Peyer's patch (tissue), 4 donors: Measurements from ENCODE around the gene SLC16A4. TPM values are rescaled to one million over a fixed set of nuclear protein-coding genes. Genes with fewer than 3 reads are reported as not detected.

Source experiments
- DNase-seq, 3 donors: peaks; one replicate each; pipeline ENCODE4 v3.0.0-alpha.2; 2017 to 2019
- H3K27ac ChIP-seq, 4 donors: fragments of 200-600 bp; sonication (generic); one replicate each; pipeline ENCODE4 v1.5.1; 2016 to 2019
- H3K27me3 ChIP-seq, 2 donors: fragments of 200-600 bp; sonication (generic); one replicate each; pipeline ENCODE4 v1.5.1; 2019
- H3K36me3 ChIP-seq, 3 donors: fragments of 200-600 bp; sonication (generic); one replicate each; pipeline ENCODE4 v1.5.1; 2016 to 2019
- H3K4me1 ChIP-seq, 4 donors: fragments of 200-600 bp; sonication (generic); one replicate each; pipeline ENCODE4 v1.5.1; 2016 to 2019
- H3K4me3 ChIP-seq, 4 donors: fragments of 200-600 bp; sonication (generic); 1 replicate in 3 of 4; 2 replicates in 1 of 4; pipeline ENCODE4 v1.5.1; 2016 to 2019; ENCODE audit warnings: mild to moderate bottlenecking in 1 of 4
- H3K9me3 ChIP-seq, 4 donors: fragments of 200-600 bp; sonication (generic); one replicate each; pipeline ENCODE4 v1.5.1; 2016 to 2019; ENCODE audit warnings: mild to moderate bottlenecking in 1 of 4
- CTCF ChIP-seq, 6 experiments: fragments of 450-650 bp in 4 of 6; fragments of 200-600 bp in 2 of 6; sonication (generic) in 1 of 6; IDR thresholded peaks; one replicate each; pipeline ENCODE4 v1.5.1; 2017 to 2019; ENCODE audit warnings: antibody characterized with exemption in 6 of 6, mild to moderate bottlenecking in 3 of 6, moderate library complexity in 1 of 6
- POLR2A ChIP-seq, 2 donors: fragments of 450-650 bp; IDR thresholded peaks; one replicate each; pipeline ENCODE4 v1.5.1; 2017; ENCODE audit warnings: antibody characterized with exemption in 2 of 2, mild to moderate bottlenecking in 2 of 2, moderate library complexity in 2 of 2
- total RNA-seq, 4 donors: library from RNA; depleted of rRNA; stranded (reverse); fragments of >200 nt; gene quantifications; one replicate each; pipeline ENCODE4 v1.1.0, GENCODE V29; 2016

Gene SLC16A4
- total RNA-seq, 4 donors from 2014 or later: 10.1 to 26.1 (median 13.0) TPM

GRCh38 chr1:110360431-110360830 is 30.4 kb downstream of the SLC16A4 start:
- H3K4me3 ChIP-seq: no peak overlapping the region
- no peak for DNase-seq
- no peaks in the 10 kb centered on the region for H3K27me3 ChIP-seq
- H3K4me1 ChIP-seq: no peaks in the 10 kb centered on the region
- H3K9me3 ChIP-seq: no peaks in the 10 kb centered on the region
- peaks cover 0 to 22% (median 0%) of the 10 kb centered on the region in 3 donors for H3K36me3 ChIP-seq
- no peak overlapping the region for H3K27ac ChIP-seq
- TF ChIP-seq POLR2A (IDR thresholded peaks at IDR 0.05): no peak
- TF ChIP-seq CTCF (IDR thresholded peaks at IDR 0.05): no peak

DNA sequence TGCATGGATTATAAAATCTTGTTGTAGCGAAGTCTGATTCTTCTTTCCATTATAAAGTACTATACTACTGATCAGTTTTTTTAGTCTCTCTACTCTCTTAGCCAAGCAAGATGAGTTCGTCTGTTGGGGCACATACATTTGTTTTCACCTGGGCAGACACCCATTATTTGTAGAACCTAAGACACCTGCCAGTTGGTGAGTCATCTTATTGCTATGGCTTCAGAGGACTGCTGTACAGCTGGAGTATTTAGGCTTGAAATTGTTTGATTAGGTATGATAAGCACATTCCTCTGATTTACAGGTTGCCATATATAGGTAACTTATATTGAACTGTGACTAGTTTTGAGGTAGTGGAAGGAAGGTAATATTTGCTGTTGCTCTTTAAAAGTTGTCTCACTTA is 34.4 kb downstream of the SLC16A4 start:
- H3K9me3 ChIP-seq: no peaks in the 10 kb centered on the region
- H3K27ac ChIP-seq: no peak overlapping the region
- no peak overlapping the region for H3K4me3 ChIP-seq

DNA sequence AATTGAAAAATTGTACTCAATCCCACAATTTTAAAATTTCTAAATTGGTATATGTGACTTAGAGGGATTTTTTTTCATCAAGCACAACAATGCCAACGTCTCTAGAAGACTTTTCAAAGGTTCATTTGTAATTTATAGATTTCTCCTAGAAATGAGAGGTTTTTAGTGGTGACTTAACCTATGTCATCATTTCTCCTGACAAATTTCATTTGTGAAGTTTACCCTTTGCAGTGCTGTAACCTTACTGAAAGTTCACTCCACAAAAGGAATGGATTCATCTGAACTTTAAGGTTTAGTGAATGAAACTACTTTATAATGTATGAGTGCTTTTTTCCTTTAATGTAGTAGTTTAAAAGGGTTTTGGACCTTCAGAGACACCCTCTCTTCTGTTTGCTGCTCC is 35.5 kb downstream of the SLC16A4 start:
- no peak overlapping the region for H3K4me3 ChIP-seq
- no peak for TF ChIP-seq CTCF (IDR thresholded peaks at IDR 0.05)
- TF ChIP-seq POLR2A (IDR thresholded peaks at IDR 0.05): no peak
- H3K4me1 ChIP-seq: peaks cover 0 to 7% (median 0%) of the 10 kb centered on the region in 4 donors
- DNase-seq: no peak
- H3K27me3 ChIP-seq: no peaks in the 10 kb centered on the region
- H3K27ac ChIP-seq: no peak overlapping the region
- H3K36me3 ChIP-seq: no peaks in the 10 kb centered on the region
- H3K9me3 ChIP-seq: no peaks in the 10 kb centered on the region

More for the DNA sequence above, 34.4 kb downstream of the SLC16A4 start:
- DNase-seq: no peak
- TF ChIP-seq POLR2A (IDR thresholded peaks at IDR 0.05) (no peak), CTCF (IDR thresholded peaks at IDR 0.05) (no peak)
- H3K27me3 ChIP-seq: no peaks in the 10 kb centered on the region
- peaks cover 0 to 6% (median 0%) of the 10 kb centered on the region in 4 donors for H3K4me1 ChIP-seq
- no peaks in the 10 kb centered on the region for H3K36me3 ChIP-seq

- Histone ChIP-seq H3K9me3 (no peaks in the 10 kb centered on the region), H3K36me3 (peaks cover 0 to 9% (median 0%) of the 10 kb centered on the region in 3 donors), H3K27me3 (no peaks in the 10 kb centered on the region), H3K4me3 (no peak overlapping the region), H3K27ac (no peak overlapping the region), H3K4me1 (peaks cover 0 to 27% (median 0%) of the 10 kb centered on the region in 4 donors)
- TF ChIP-seq CTCF (IDR thresholded peaks at IDR 0.05) (no peak), POLR2A (IDR thresholded peaks at IDR 0.05) (no peak)
- DNase-seq: no peak
Measured at GRCh38 chr1:110350360-110350759, 40.5 kb downstream of the SLC16A4 start.

DNA sequence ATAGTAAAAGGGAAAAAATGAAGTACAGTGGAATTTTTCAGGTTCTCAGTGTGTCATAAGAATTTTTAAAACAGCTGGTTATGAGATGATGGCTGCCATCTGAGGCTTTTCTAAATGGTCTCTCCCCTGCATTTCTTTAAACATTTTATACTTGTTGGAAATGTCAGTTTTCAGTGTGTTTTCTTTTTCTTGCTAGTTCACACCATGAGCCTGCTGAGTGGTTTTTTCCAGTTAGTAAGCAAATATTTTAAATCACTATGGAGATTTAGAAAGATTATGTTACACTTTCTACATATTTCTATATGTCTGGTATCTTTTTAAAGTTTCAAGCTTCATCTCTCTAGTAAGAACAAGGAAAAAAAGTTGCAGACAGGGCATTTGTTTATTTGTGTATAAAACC is 42.1 kb downstream of the SLC16A4 start:
- H3K27ac ChIP-seq: no peak overlapping the region
- H3K4me1 ChIP-seq: peaks cover 0 to 43% (median 4%) of the 10 kb centered on the region in 4 donors
- H3K9me3 ChIP-seq: no peaks in the 10 kb centered on the region
- H3K4me3 ChIP-seq: no peak overlapping the region
- H3K36me3 ChIP-seq: peaks cover 0 to 12% (median 0%) of the 10 kb centered on the region in 3 donors
- H3K27me3 ChIP-seq: no peaks in the 10 kb centered on the region
- no peak for TF ChIP-seq CTCF (IDR thresholded peaks at IDR 0.05)
- TF ChIP-seq POLR2A (IDR thresholded peaks at IDR 0.05): no peak
- DNase-seq: no peak

DNA sequence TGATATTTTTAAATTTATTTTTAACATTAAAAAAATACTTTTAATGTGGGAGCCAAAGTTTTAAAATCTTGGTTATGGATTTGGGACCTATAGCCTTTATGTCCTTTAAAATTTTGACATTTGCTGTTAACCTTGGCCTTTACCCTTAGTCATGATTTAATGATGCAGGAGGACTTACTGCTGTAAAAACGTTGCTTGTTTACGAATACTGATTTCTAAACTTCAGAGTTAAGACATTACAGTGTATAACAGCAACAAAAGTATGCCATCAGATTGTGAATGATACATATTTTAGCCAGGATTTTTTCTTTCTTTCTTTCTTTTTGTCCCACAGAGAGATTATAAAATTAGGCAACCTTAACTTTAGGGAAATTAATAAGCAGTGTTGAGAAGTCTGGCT is 42.8 kb downstream of the SLC16A4 start:
- Histone ChIP-seq H3K36me3 (peaks cover 0 to 12% (median 0%) of the 10 kb centered on the region in 3 donors), H3K4me3 (no peak overlapping the region), H3K27ac (no peak overlapping the region), H3K4me1 (peaks cover 0 to 48% (median 4%) of the 10 kb centered on the region in 4 donors), H3K27me3 (no peaks in the 10 kb centered on the region), H3K9me3 (no peaks in the 10 kb centered on the region)
- DNase-seq: no peak
- TF ChIP-seq POLR2A (IDR thresholded peaks at IDR 0.05) (no peak), CTCF (IDR thresholded peaks at IDR 0.05) (no peak)
